ENCODE results near the gene MAN1B1. TPM values are rescaled to one million over a fixed set of nuclear protein-coding genes. Genes with fewer than 3 reads are reported as not detected.

The MAN1B1 gene
- total RNA-seq, 2 donors from 2014 or later = 67.4 to 107 TPM

DNA sequence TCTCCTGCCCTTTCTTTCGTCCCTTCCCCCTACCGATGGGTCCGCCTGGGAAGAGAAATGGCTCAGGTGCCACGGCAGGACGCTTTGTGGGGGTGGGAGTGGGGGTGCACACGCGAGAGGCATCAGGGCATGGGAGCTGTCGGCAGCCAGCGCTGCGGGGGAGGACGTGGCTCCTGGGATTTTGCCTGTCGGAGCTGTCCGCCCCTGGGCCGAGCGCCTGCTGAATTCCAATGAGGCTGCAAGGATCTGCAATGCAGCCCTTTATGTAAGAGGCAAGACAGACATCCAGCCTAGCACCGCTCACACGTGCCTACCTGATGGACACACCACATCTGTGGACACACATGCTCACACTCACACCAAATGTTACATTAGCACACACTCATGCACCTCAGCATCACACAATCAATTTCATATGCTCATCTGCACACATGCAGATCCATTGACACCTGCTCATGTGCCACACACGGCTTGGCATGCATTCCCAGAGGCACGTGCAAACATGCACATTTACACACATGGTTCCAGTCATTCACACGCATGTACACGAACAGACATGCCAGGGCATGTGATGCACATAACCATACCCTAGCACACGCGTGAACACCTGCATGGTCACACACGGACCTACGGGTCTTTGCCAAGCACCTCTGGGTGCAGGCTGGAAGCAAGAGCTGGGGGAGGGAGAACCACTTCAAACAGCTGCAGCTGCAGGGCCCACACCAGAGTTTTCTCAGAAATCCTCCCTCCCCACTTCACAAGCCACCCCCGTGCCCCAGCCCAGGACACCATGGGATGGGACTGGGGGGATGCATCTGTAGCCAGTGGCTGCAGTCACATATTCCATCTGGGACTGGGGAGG is 53.6 kb downstream of the MAN1B1 start:
- Histone ChIP-seq H3K27me3 (replicated peaks; ENCODE audit: insufficient read depth) (peaks cover 35% of the 10 kb centered on the region), H3K27ac (no peak overlapping the region), H3K4me3 (no peak overlapping the region), H3K9me3 (no peaks in the 10 kb centered on the region), H3K36me3 (no peaks in the 10 kb centered on the region), H3K4me1 (replicated peaks) (no peaks in the 10 kb centered on the region)
- intact Hi-C loops (cut with DNase I) = no loop called here
- WGBS = 54% methylated on average over 26 of the region's 26 CpGs
- TF ChIP-seq POLR2A (IDR thresholded peaks at IDR 0.05) (no peak), POLR2AphosphoS5 (IDR thresholded peaks at IDR 0.05) (no peak)
- TF ChIP-seq, protein P1, sequence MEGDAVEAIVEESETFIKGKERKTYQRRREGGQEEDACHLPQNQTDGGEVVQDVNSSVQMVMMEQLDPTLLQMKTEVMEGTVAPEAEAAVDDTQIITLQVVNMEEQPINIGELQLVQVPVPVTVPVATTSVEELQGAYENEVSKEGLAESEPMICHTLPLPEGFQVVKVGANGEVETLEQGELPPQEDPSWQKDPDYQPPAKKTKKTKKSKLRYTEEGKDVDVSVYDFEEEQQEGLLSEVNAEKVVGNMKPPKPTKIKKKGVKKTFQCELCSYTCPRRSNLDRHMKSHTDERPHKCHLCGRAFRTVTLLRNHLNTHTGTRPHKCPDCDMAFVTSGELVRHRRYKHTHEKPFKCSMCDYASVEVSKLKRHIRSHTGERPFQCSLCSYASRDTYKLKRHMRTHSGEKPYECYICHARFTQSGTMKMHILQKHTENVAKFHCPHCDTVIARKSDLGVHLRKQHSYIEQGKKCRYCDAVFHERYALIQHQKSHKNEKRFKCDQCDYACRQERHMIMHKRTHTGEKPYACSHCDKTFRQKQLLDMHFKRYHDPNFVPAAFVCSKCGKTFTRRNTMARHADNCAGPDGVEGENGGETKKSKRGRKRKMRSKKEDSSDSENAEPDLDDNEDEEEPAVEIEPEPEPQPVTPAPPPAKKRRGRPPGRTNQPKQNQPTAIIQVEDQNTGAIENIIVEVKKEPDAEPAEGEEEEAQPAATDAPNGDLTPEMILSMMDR (IDR thresholded peaks at IDR 0.05) = no peak
- DNase-seq (ENCODE audit: low spot score) = no peak

DNA sequence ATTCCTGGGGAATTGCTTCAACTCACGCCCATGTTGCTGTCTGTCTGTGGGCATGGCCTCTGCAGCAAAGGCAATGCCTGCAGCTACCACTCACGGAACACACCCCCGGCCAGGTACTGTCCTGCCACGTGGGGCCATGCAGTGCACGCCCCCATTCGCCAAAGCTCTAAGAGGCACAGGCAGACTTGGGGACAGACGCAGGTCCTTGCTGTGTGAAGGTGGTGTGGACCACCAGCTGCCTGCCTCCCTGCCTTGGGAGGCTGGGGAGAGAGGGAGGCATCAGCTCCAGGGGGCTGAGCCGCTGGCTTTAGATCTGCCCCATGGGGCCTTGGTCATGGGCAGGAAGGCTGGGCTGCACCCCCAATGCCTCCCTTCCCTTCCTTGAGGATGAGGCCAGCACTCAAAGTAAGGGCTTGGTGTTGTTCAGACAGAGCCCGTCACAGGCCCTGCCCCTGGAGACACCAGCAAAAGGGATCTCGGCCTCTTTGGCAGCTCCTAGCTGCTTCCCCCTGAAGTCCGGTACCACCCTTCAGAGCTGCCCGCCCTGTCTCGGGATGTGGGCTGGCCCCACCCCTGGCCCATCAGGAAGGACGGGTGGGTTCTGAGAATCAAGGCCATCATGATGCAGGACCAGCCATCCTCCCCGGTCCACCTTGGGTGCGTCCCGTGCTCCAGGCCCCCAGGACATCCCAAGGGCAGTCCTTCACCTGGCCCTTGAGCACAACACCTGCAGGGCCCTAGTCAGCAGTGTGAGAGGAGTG is 54.4 kb downstream of the MAN1B1 start:
- Histone ChIP-seq H3K36me3 (no peaks in the 10 kb centered on the region), H3K4me3 (no peak overlapping the region), H3K4me1 (replicated peaks) (no peaks in the 10 kb centered on the region), H3K9me3 (no peaks in the 10 kb centered on the region), H3K27me3 (replicated peaks; ENCODE audit: insufficient read depth) (peaks cover 42% of the 10 kb centered on the region), H3K27ac (no peak overlapping the region)
- WGBS = 67% methylated on average over 13 of the region's 17 CpGs
- no peak for DNase-seq (ENCODE audit: low spot score)
- intact Hi-C loops (cut with DNase I) = no loop called here
- TF ChIP-seq POLR2AphosphoS5 (IDR thresholded peaks at IDR 0.05) (no peak), POLR2A (IDR thresholded peaks at IDR 0.05) (no peak)
- TF ChIP-seq, protein P1 (IDR thresholded peaks at IDR 0.05) = no peak

DNA sequence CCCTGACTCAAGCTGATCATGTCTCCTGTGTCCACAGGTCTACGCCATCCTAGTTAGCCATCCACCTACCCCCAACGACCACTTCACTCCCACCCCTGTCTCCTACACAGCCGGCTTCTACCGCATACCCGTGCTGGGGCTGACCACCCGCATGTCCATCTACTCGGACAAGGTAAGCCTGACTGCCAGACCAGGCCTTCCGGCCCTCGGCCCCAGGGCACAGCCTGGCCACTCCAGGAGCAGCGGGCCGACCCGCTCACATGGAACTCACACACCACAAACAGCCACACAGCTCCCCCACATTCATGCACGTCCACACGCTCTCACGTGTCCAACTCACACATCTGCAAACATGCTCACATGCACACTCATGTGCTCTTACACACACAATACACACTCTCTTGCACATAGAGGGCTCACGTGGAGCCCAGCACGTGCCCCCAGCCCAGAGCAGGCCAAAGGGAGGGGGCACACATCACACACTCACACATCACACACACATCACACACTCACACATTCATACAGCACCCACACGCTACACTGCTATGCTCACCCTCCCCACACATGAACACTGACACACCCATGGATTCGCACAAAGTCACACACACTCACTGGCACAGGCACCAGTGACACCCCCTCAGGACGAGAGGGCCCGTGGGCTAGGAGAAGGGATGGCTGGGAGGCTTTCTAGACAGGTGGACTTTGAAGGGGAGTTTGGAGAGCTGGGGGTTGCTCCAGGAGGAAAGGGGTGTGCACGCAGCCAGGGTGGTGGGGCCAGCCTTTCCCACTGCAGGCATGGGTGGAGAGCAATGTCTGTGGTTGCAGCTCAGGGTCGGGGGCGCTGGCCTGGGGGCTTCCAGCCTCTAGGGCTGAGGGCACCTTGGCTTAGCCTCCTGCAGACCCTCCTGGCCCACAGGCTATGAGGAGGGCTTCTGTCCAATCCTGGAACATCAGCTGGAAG is 55.5 kb downstream of the MAN1B1 start:
- 76% methylated on average over 24 of the region's 24 CpGs for WGBS
- H3K4me1 ChIP-seq (replicated peaks) = no peaks in the 10 kb centered on the region
- no peak for DNase-seq (ENCODE audit: low spot score)
- H3K36me3 ChIP-seq = no peaks in the 10 kb centered on the region
- no peaks in the 10 kb centered on the region for H3K9me3 ChIP-seq
- TF ChIP-seq, protein P1 (IDR thresholded peaks at IDR 0.05) = no peak
- no peak for TF ChIP-seq POLR2A (IDR thresholded peaks at IDR 0.05)
- TF ChIP-seq POLR2AphosphoS5 (IDR thresholded peaks at IDR 0.05) = no peak
- no peak overlapping the region for H3K27ac ChIP-seq
- intact Hi-C loops (cut with DNase I) = no loop called here
- H3K27me3 ChIP-seq (replicated peaks; ENCODE audit: insufficient read depth) = peaks cover 44% of the 10 kb centered on the region
- no peak overlapping the region for H3K4me3 ChIP-seq

DNA sequence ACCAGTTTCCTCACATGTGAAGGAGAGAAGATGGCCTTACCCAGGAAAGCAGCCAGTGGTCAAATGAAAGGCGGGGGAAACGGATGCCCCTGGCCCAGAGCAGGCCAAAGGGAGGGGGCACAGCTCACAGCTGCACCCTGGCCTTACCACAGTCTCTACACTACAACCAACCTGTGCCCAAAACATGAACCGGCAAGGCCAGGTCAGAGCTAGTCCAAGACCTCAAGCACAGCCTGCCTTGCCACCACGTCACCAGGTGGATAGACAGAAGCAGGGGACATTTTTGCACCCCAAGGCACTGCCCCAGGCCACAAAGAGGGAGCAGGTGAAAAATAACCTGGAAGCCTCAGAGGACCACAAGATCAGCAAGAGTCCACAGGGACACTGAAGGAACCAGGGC is 56.7 kb downstream of the MAN1B1 start:
- 72% methylated on average over 4 of the region's 4 CpGs for WGBS
- Histone ChIP-seq H3K36me3 (no peaks in the 10 kb centered on the region), H3K4me1 (replicated peaks) (no peaks in the 10 kb centered on the region), H3K9me3 (no peaks in the 10 kb centered on the region), H3K27me3 (replicated peaks; ENCODE audit: insufficient read depth) (peaks cover 39% of the 10 kb centered on the region), H3K27ac (no peak overlapping the region), H3K4me3 (no peak overlapping the region)
- DNase-seq (ENCODE audit: low spot score) = no peak
- intact Hi-C loops (cut with DNase I) = no loop called here
- TF ChIP-seq, protein P1 (IDR thresholded peaks at IDR 0.05) = no peak
- TF ChIP-seq POLR2AphosphoS5 (IDR thresholded peaks at IDR 0.05) (no peak), POLR2A (IDR thresholded peaks at IDR 0.05) (no peak)

Measured in prostate gland (tissue), 2 donors.